Lower lobe of right lung (tissue), 2 donors: ENCODE measurements around the gene NES. TPM values are rescaled to one million over a fixed set of nuclear protein-coding genes. Genes with fewer than 3 reads are reported as not detected.

Experiments used
- ATAC-seq, 2 donors: fragments of 200-7000 bp; cut with Tn5 transposase; one replicate each; pipeline ENCODE4 v1.9.1; 2020 to 2022; ENCODE audit warnings: mild to moderate bottlenecking in 2 of 2, moderate library complexity in 2 of 2
- DNase-seq: peaks from one replicate; pipeline ENCODE4 v3.0.0-alpha.2; 2020
- H3K27ac ChIP-seq: fragments of 200-600 bp; one replicate; pipeline ENCODE4 v1.8.0; 2022
- H3K27me3 ChIP-seq: fragments of 200-600 bp; one replicate; pipeline ENCODE4 v1.8.0; 2022; ENCODE audit warnings: low read depth
- H3K36me3 ChIP-seq: fragments of 200-600 bp; one replicate; pipeline ENCODE4 v1.8.0; 2022; ENCODE audit warnings: mild to moderate bottlenecking
- H3K4me1 ChIP-seq: fragments of 200-600 bp; one replicate; pipeline ENCODE4 v1.8.0; 2022
- H3K4me3 ChIP-seq: fragments of 200-600 bp; one replicate; pipeline ENCODE4 v1.8.0; 2022; ENCODE audit warnings: mild to moderate bottlenecking
- H3K9me3 ChIP-seq: fragments of 200-600 bp; one replicate; pipeline ENCODE4 v1.8.0; 2022
- intact Hi-C: fragments of 100-400 bp; cut with DNase I; formaldehyde crosslinking; loops from one replicate; pipeline ENCODE4 v1.11.0; 2022
- total RNA-seq: library from RNA; stranded (reverse); fragmentation: NEBNext Ultra II Directional; extraction: Animal tissue kit (Norgen Biotek cat#: 25700); gene quantifications from one replicate; pipeline ENCODE4 v1.2.1, GENCODE V29; 2021
- TF ChIP-seq, protein P1 (sequence below): fragments of 200-600 bp; IDR thresholded peaks from one replicate; pipeline ENCODE4 v1.8.0; 2022; ENCODE audit warnings: antibody characterized with exemption, mild to moderate bottlenecking
- donor health status: DM: no; HTN: yes; CAD: no; lungs with severe emphysema.

NES gene
- total RNA-seq, 1 donor from 2014 or later: 39.8 TPM

GRCh38 chr1:156684227-156684782, 7.1 kb upstream of the NES start:
- Histone ChIP-seq H3K9me3 (no peaks in the 10 kb centered on the region), H3K36me3 (no peaks in the 10 kb centered on the region), H3K27me3 (peaks cover 51% of the 10 kb centered on the region), H3K4me3 (no peak overlapping the region), H3K27ac (no peak overlapping the region), H3K4me1 (peaks cover 3% of the 10 kb centered on the region)
- TF ChIP-seq, protein P1, sequence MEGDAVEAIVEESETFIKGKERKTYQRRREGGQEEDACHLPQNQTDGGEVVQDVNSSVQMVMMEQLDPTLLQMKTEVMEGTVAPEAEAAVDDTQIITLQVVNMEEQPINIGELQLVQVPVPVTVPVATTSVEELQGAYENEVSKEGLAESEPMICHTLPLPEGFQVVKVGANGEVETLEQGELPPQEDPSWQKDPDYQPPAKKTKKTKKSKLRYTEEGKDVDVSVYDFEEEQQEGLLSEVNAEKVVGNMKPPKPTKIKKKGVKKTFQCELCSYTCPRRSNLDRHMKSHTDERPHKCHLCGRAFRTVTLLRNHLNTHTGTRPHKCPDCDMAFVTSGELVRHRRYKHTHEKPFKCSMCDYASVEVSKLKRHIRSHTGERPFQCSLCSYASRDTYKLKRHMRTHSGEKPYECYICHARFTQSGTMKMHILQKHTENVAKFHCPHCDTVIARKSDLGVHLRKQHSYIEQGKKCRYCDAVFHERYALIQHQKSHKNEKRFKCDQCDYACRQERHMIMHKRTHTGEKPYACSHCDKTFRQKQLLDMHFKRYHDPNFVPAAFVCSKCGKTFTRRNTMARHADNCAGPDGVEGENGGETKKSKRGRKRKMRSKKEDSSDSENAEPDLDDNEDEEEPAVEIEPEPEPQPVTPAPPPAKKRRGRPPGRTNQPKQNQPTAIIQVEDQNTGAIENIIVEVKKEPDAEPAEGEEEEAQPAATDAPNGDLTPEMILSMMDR: no peak
- ATAC-seq (no peak), DNase-seq (no peak)
- intact Hi-C loops: no loop called here

DNA sequence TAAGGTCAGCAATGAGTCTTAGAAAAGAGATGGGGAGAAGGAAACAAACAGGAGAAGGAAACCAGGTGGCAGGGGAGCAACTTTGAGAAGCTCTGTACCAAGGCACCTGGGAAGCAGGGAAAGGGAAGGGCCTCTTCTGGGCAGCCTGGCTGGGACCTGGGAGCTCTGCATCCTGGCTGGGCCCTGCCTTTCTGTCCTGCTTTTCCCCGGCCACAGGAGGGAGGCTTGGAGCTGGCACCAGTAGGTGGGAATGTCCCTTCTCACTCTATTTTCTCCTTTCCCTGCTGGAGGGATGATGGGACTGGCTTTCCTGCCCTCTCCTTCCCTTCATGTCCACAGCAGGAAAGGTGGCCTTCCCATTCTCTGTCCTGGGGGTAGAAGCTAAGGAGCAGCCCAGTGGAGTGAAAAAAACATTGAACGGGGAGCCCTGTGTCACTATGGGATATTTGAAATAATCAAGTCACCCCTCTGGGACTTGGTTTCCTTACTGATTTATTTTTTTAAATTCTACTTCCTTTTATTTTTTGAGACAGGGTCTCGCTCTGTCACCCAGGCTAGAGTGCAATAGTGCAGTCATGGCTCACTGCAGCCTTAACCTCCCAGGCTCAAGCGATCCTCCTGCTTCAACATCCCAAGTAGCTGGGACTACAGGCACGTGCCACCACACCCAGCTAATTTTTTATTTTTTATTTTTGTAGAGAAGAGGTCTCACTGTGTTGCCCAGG, 5.1 kb upstream of the NES start:
- TF ChIP-seq, protein P1: no peak
- Histone ChIP-seq H3K4me3 (no peak overlapping the region), H3K27me3 (peaks cover 54% of the 10 kb centered on the region), H3K4me1 (peaks cover 4% of the 10 kb centered on the region), H3K36me3 (no peaks in the 10 kb centered on the region), H3K27ac (no peak overlapping the region), H3K9me3 (no peaks in the 10 kb centered on the region)
- no peak for DNase-seq
- no peak for ATAC-seq
- intact Hi-C loops: no loop called here

- no peak overlapping the region for H3K27ac ChIP-seq
- H3K4me3 ChIP-seq: no peak overlapping the region
- no peaks in the 10 kb centered on the region for H3K9me3 ChIP-seq
- intact Hi-C loops: no loop called here
- ATAC-seq: no peak
- peaks cover 10% of the 10 kb centered on the region for H3K4me1 ChIP-seq
- H3K36me3 ChIP-seq: no peaks in the 10 kb centered on the region
- peaks cover 57% of the 10 kb centered on the region for H3K27me3 ChIP-seq
- DNase-seq: no peak
- TF ChIP-seq, protein P1: no peak
Observed at GRCh38 chr1:156681196-156681960, 4.2 kb upstream of the NES start.

- H3K27ac ChIP-seq: no peak overlapping the region
- H3K4me3 ChIP-seq: no peak overlapping the region
- H3K36me3 ChIP-seq: no peaks in the 10 kb centered on the region
- ATAC-seq (no peak), DNase-seq (no peak)
- TF ChIP-seq, protein P1: no peak
- intact Hi-C loops: no loop called here
- peaks cover 68% of the 10 kb centered on the region for H3K27me3 ChIP-seq
- peaks cover 13% of the 10 kb centered on the region for H3K4me1 ChIP-seq
- no peaks in the 10 kb centered on the region for H3K9me3 ChIP-seq
Observed at GRCh38 chr1:156680056-156680455, 2.8 kb upstream of the NES start.

DNA sequence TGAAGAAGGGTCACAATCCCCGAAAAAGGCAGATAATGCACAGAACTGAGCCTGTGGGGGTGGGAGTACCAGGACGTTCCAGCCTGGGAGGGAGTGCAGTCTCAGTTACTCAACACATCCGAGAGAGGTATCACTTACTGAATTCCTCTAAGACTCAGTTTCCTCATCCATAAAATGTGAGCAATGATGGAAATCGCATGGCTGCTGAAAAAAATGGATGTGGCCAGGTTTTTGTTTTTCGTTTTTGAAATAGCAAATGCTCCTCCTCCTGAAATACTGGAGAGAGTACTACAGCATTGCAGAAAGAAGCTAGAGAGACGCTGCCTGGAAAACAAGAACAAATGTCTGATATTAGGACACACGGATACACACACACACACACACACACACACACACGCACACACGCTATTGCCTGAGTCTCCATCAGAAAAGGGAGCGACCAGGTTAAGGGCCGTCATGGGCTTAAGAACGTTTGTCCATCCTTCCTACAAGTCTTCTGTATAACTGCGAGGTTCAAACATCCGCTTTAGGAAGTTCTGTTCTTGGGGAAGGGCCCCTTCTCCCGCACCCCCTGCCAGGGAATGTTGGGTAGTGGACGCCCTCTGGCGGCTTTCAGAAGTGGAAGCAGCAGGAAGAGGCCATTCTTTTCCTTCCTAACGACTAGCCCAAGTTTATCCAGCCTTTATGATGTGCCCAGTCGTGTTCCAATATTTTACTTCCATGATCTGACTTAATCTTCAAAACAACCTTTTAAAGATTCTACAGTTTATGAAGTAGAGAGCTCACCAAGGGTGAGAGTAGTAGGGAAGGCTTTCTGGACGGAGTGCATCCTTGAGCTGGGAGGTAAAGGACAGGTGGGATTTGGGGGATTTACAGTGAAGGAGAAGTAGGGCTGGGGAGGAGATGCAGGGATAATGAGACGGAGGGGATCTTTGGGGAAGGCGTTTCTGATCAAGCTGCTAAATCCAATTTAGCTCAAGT, 699 bp upstream of the NES start:
- ATAC-seq: peak; percentile 72 to 79
- peaks cover 32% of the 10 kb centered on the region for H3K4me1 ChIP-seq

More for the DNA sequence above, 699 bp upstream of the NES start:
- TF ChIP-seq, protein P1: peak; percentile 75
- DNase-seq: peak; percentile 62
- peak overlapping the region; percentile 82 for H3K27ac ChIP-seq
- H3K4me3 ChIP-seq: peak overlapping the region; percentile 64
- no peaks in the 10 kb centered on the region for H3K36me3 ChIP-seq
- peaks cover 58% of the 10 kb centered on the region for H3K27me3 ChIP-seq
- H3K9me3 ChIP-seq: no peaks in the 10 kb centered on the region
- intact Hi-C loops: no loop called here
